Stimulated activated CD8-positive, alpha-beta memory T cell treated with anti-CD3 and anti-CD28 coated beads, Interleukin-2, amount 100 ng/mL, for 1 hour (primary cell): Measurements from ENCODE around the gene SGMS1.
"Not testable (repeated sequence)": the region's sequence is repeated elsewhere in the genome, so short reads cannot be mapped to it uniquely, and the experiment has no call there.

Experiments used
- DNase-seq, 2 donors: peaks; one replicate each; pipeline ENCODE4 v3.0.0-alpha.2; 2020; ENCODE audit warnings: low read depth in 2 of 2

The SGMS1 gene

DNA sequence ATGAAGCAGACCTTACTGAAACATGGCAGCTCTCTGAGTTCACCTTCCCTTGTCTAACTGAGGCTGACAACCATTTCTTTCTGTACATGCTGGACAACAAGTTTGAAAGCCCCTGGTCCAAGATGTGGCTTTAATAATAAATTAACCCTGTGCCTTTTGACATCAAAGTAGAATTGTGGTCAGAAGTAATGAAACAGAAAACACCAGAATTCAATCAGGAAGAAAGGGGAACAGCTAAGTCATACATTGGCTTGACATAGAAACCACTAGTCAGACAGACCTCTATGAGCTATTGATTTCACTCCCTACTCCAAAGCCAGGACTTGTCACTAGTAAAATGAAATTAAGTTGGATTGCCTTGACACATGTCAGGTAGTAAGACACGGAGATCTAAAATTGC lies 197.3 kb downstream of the SGMS1 start:
- DNase-seq, result no peak

DNA sequence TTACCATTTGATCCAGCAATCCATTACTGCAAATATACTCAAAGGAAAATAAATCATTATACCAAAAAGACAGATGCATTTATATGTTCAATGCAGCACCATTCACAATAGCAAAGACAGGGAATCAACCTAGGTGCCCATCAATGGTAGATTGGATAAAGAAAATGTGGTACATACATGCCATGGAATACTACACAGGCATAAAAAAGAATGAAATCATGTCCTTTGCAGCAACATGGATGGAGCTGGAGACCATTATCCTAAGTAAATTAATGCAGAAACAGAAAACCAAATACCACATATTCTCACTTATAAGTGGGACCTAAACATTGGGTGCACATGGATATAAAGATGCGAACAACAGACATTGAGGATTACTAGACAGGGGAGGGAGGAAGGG lies 198.5 kb downstream of the SGMS1 start:
- DNase-seq, result not testable (repeated sequence)

GRCh38 chr10:50423448-50423847 lies 200.3 kb downstream of the SGMS1 start:
- DNase-seq, result no peak

DNA sequence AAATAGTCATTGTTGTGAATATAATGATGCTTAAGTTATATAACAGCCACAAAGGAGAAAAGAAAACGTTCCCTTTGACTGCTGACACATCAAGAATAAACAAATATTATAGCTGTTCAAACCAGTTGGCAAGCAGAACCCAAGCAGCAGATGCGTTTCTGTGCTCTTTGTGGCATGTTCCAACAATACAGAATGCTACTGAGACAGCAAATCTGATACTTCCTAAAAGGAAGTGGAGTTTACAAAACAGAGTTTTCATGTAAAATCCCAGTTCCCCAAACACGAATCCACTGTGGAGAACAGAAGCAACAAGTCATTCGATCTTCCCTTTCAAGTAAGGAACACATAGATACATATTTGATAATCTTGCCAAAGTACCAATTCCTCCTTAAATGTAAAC lies 201.5 kb downstream of the SGMS1 start:
- no peak for DNase-seq

- DNase-seq, result no peak
These were observed 202.6 kb downstream of the SGMS1 start for GRCh38 chr10:50421026-50421719.

DNA sequence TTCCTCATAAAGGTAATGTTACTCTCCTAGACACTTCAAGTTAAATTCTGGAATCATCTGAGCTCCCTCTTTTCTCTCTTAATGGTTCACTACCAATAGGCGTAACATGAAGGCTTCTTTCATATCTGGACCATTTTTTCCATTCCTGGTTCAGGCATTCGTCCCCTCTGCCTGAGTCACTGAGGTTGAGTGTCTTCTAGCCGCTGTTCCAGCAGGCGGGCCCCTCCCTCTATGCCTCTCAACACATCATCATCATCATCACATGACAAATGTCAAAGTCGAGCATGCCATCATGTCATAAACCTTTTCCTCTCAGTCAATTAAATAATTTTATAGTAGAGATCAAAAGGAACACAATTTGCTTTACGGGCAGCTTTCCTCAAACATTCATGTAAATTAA lies 203.6 kb downstream of the SGMS1 start:
- no peak for DNase-seq

DNA sequence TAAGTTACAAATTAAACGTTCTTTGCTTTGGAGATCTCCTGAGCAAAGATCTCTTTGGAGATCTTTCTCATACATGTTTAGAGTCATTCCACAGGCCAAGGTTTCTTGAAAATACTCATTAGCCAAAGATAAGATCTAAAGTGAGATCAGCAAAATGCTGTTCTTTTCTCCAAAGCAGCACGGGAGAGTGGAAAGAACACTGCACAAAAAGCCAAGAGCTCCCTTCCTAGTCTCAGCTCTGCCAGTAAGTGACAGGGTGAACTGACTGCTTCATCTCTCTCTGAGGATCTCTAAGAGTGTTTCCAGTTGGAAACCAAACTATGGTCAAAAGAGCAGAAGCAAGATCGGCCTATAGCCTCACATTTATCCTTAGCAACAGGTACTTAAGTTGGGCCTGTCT lies 204.0 kb downstream of the SGMS1 start:
- no peak for DNase-seq

DNA sequence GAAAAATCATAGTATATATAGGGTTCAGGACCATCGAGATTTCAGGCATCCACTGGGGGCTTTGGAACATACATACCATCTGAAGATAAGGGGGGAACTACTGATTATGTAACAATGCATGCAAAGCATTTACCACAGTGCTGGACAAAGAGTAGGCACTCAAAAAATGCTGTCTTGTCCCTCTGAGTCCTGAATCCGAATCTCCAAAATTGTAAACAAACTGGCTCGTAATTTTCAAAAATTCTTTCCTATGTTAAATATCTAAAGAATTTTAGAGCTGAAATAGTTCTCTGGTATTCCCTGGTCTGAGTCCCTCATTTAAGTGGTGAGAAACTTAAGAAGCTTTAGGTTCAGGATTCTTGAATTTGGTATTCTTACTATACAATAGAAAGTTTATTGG lies 204.7 kb downstream of the SGMS1 start:
- no peak for DNase-seq

- peak in 1 of 2 donors; percentile 9 for DNase-seq
These were observed 205.6 kb downstream of the SGMS1 start for GRCh38 chr10:50417886-50418830.

- DNase-seq, result no peak
These were observed 206.3 kb downstream of the SGMS1 start for GRCh38 chr10:50417486-50417885.

DNA sequence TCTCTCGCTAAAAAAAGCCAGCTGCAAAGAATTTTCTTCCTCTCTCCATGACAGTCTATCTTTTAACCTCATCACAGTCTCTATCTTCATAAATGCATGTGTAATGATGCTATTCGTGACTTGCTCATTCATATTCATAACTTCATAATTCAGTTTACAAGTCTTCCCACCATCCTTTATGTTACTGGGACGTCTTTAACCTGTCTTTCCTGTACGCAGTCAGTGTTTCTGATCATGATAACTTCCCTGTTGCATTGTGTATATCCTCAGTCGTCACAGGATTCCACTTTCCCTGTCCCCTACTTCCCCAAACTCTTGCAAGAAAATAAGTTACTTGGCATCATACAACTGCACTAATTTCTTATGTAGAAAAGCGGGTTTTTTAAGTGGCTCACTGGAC lies 206.9 kb downstream of the SGMS1 start:
- no peak for DNase-seq

DNA sequence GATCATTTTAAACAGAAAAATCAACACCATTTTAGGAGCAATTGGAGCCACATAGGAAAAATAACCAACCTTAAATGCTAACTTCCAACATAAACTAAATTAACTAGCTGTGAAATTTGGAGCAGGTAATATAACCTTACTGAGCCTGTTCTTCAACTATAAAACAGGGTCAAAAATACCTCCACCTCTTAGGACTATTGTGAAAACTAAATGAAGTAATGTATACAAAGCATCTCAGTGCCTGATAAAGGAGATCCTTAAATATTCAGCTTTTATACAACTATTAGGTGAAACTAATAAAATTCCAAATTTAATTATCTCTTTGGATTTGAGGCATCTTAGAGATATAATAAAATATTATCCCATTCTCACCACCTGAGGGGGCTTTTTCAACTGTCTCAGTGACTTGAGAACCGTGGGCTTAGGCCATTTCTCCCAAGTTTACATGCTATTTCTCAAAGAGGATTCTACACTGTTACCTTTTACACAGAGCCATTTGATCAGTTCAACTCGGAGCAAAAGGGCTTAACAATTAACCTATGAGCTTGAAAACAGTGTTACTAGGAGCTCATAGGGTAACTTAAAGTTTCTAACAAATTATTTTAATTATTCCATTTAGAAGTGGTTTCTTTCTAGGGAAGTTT lies 207.5 kb downstream of the SGMS1 start:
- DNase-seq, result no peak

DNA sequence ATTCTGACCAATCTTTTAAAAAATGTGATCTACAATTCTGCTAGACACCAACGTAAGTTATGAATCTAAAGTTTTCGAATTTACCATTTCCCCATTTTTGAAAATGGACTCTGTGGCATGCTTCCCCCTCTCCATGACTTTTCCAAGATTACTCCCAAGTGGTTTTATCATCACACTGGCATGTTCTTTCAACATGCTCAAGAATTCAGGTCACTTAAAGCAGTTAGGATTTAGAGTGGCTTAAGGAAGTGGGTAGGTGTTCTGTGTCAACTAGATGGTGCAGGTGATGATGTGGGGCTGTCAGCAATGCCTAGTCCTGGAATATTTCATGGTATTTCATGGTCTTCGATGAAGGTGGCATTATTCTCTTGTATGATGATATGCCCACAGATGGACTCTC lies 208.5 kb downstream of the SGMS1 start:
- no peak for DNase-seq

DNA sequence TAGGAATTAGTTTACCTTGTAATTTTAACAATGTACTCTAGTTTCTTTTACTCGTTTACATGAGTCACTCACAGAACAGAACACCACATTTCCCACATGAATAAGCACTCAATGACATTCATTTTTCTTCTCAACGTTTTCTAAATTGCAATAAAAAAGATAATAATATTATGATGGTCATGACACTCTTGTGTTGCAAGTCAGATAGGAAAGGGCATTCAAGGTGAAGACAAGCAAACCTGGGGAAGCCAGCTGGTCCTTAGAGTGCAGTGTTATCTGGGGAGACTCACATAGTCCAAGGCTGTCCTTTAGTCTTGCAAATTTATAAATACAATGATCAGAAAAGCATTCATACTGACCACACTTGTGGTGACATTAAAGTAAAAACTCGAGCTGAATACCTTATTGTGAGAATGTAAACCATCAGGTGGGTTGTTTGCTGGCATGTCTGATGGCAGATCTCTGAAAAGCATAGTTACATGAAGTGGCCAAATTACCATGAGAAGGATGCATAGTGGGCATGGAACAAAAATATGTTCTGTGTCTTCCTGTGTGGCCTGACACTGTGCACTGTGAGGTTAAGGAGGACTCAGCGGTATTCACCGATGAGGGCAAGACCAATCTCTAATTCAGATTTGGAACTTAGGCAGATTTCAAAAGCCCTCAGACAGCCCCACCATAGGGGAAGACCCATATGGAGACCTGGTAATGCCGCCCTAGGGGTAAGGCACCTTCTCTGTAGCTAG lies 213.5 kb downstream of the SGMS1 start:
- no peak for DNase-seq

- no peak for DNase-seq
These were observed 216.5 kb downstream of the SGMS1 start for GRCh38 chr10:50407076-50407801.

DNA sequence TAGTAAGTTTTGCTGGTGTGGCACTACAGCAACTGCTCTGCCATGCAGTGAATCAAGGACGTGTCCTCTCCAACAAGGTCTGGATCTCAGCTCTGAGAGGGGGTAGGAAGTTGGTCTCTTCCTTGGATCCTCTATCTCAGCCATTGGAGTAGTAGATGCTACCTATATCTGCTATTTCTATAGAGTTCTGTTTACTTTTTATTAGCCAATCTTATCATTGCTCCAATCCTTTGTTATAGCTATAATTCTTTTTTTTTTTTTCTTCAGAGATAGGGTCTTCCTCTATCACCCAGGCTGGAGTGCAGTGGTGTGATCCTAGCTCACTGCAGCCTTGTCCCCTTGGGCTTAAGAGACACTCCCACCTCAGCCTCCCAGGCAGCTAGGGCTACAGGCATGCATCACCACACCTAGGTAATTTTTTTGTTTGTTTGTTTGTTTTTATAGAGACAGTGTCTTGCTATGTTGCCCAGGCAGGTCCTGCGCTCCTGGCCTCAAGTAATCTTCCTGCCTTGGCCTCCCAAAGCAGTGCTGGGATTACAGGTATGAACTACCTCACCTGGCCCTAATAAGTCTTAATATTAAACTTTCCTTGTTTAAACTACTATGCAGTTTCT lies 217.2 kb downstream of the SGMS1 start:
- no peak for DNase-seq

DNA sequence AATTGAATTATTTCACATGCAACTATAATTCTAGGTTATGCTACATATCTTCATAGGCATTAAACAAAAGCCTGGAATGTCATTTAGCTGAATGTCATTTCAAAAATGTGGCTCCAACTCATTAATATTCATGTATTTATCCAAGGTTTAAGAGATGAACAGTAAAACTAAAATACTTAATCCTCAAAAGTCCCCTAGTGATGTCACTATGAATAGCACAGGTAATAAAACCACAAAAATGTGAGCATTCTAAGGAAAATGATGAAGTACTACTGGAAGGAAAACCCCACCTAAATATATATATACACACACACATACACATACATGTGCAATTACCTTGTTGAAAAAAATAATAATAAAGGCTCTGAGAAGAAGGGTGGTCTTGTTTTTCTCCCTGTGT lies 218.0 kb downstream of the SGMS1 start:
- DNase-seq, result no peak

GRCh38 chr10:50404021-50404773 lies 219.6 kb downstream of the SGMS1 start:
- DNase-seq, result no peak

- no peak for DNase-seq
These were observed 220.7 kb downstream of the SGMS1 start for GRCh38 chr10:50403074-50403473.

DNA sequence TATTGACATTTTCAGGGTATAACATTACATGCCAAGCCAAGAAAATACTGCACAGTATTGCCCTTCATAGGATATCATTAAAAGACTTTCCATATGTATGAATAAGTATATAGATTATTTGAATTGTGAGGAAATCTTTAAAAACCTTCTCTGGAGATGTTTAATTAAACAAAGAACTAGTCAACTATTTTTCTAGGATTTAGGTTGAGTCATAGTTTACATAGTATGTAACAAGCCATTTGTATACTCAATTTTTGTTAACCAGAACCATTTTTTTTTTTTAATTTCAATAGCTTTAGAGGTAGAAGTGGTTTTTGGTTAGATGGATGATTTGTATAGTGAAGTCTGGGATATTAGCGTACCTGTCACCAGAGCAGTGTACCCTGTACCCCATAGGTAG lies 221.3 kb downstream of the SGMS1 start:
- no peak for DNase-seq
